Cardiac septum (tissue), 1 donor: ENCODE data around the gene DGKB. TPM values are rescaled to one million over a fixed set of nuclear protein-coding genes. Genes with fewer than 3 reads are reported as not detected.

Source experiments
- DNase-seq: peaks from one replicate; pipeline ENCODE4 v3.0.0-alpha.2; 2020; ENCODE audit warnings: low spot score
- intact Hi-C: fragments of 100-400 bp; cut with DNase I; formaldehyde crosslinking; loops from one replicate; pipeline ENCODE4 v1.14.0; 2022
- total RNA-seq: library from RNA; stranded (reverse); fragmentation: NEBNext Ultra II Directional; extraction: Animal tissue kit (Norgen Biotek cat#: 25700); gene quantifications from one replicate; pipeline ENCODE4 v1.2.1, GENCODE V29; 2021
- donor health status: DM: no; HTN: no; CAD: no.

Gene DGKB
- total RNA-seq, 1 donor from 2014 or later = 0.75 TPM

DNA sequence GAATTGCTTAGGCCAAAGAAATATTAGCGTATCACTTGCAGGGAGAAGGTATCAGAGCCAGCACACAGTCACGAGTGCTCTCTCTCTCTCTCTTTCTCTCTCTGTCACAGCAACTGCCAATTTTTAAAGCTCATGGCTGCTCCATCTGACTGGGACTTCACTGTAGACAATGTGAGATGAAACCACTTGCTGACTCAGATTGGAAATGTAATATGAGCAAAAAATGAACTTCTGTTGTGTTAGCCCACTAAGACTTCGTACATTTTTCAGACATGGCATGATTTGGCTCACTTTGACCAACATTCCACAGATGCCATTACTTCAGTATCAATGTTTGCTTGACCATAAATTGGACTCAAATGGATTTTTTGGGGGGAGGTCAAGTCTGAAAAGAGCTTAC lies 68.1 kb downstream of the DGKB start:
- intact Hi-C loops = loop anchor here (5.0 kb wide), 1 partner anchor 67 kb away; no protein-coding TSS in a partner anchor
- no peak for DNase-seq

DNA sequence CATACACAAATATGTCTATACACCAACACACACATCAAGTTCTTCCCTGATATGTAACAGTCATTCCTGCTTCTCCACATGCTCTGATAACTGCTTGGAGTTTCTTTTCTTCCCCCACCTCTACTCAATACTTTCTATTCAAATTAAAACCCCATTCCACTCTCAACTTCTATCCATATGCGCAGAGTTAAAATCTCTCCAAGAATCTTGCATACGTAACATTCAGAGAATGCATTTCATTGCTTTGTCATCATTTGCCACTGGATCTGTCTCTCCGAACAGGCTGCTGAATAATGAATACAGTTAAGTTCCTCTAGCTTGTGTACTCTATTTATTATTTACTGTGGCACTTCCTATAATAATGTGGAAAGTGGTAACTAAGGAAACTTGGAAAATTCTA lies 68.8 kb downstream of the DGKB start:
- DNase-seq = no peak
- intact Hi-C loops = loop anchor here (5.0 kb wide), 1 partner anchor 66 kb away; no protein-coding TSS in a partner anchor

DNA sequence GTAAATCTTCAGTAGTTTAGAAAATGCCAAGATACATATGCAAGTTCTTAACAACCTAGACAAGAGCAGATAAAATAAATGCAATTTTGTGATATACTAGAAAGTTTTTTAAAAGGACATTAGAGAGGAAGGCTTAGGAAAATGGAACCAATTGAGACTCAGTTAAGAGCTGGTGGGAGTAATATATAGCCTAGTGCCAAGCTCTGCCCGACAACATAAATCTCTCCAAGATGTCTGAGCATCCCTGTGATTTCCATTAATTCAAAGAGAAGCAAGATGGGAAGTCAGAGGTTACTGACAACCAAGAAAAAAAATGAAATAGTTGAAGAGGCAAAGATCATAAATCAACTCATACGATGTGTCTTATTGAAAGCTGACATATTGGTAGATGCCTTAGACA lies 74.5 kb downstream of the DGKB start:
- intact Hi-C loops = no loop called here
- no peak for DNase-seq

DNA sequence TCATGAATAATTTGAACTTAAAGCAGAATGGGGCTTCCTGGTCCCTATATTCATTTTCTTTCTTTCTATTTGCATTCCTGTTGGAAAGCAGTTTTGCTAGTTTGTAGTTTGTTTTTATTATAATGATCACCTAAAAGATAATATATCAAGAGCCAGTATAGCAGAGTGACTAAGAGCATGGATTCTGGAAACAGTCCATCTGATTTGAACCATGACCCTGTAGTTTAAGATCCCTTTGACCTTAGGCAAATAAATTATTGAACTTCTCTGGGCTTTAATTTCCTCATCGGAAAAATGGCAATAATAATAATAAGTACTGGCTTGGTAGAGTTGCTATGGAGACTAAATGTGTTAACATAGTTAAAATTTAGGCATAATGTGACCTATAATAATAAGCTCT lies 76.1 kb downstream of the DGKB start:
- DNase-seq = no peak
- intact Hi-C loops = no loop called here

DNA sequence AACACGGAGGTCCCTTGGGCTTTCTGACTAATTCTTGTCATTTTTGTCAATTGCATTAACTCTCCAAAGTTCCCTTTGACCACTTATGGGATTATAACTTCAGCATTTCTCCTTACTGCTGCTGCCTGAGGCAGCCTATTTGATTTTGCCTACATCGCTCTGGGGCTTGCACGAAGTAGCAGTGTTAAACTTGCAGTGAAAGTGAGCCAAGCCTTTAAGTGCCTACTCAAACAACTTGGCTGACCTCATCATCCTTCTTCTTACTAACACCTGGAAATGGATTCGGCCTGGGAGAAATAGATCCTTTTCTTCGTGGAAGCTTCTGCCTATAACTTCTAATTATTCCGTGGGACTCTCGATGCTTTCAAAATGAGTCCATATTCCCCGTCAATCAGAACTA lies 76.6 kb downstream of the DGKB start:
- DNase-seq = no peak
- intact Hi-C loops = no loop called here

DNA sequence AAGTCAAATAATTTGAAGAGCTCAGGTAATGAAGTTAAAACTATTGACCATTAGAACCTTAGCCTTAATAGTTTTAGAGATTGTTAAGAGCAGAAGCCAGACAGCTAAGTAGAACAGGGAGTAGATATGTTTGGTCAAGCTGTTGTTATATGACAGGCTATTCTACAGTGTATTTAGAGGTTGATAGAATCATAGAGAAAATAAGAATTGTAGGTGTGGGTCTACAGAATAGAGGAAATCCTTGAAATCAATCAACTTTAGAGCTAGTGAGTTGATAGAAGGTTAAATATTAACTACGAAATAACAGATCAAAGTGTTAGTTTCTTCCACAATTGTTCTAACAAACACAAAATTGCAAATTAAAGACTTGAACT lies 80.1 kb downstream of the DGKB start:
- DNase-seq = no peak
- intact Hi-C loops = no loop called here

DNA sequence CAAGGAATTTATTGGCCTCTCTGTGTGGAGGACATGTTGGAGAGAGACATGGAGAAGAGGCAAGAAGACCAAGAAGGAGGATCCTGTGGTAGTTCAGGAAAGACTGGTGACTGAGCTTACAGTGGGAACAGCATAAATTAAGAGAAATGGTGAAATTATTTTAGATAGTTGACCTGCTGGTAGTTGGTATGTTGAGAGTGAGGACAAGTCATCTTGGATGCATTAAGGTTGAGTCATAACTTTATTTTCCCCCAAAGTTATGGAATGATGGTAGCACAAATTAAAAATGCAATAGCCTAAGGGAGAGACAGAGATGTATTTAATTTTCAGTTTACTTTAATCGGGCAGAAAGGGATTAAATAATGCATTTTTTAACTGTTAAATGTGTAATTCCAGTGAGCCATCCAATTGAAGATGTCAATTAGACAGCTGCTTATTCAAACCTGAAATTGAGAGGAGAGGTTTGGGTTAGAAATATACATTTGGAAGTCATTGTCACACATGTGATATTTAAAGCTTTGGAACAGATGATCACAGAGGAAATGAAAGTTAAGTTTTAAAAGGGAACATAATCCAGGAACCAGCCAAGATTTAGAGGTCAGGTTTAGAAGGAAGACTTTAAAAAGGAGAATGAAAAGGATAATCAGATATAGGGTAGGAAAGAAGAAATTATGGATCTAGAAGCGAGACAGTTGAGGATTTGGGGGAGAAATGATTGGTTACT lies 80.6 kb downstream of the DGKB start:
- intact Hi-C loops = no loop called here
- no peak for DNase-seq

DNA sequence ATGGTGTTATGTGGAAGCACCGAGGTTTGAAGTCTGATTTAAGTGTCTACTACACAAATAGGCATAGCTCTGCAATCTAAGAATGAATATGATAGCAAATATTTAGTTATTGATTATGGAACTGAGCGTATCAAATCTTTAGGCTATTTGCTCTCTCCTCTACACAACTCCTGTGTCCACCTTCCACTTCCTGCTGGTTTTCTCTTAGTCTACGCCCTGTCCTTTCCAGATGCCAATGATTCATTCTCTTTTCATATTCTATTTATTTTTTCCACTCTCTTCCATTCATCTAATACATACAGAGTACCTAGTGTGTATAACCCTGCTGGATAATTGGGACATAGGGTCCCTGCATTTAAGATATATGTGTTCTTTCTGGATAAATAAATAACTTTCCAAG lies 83.7 kb downstream of the DGKB start:
- DNase-seq = no peak
- intact Hi-C loops = no loop called here

DNA sequence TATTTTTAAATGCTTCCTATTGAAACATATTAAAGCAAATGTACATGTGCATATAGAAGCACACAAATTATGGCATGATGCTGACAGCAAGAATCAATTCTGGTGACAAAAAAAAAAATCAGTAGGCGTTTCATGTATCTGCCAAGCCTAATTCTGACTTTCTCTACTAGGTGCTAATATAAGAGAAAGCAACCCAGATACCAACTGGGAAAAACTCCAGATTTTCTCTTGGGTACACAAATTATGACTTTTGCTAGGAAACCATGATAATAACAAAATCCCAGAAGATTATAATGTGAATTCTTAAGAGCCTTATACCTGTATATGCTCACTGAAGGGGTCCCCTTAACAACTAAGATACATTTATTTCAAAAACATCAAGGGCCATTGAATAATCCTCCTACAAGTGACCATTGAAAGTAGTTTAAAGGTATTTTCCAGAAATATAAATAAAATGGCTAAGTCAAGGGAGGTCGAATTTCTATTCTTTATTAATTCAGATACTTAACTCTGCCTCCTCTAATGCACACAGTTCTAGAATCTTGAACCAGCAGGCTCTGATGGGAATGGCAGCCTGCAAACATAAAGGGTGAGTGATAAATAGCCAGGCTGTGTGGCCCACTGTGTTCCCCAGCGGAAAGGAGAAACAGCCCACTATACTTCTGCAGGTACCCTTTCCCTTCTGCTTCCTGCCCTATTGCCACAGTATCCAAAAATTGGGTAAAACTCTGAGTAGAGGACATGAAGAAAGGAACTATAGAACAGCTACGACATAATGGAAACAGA lies 84.5 kb downstream of the DGKB start:
- intact Hi-C loops = no loop called here
- no peak for DNase-seq

DNA sequence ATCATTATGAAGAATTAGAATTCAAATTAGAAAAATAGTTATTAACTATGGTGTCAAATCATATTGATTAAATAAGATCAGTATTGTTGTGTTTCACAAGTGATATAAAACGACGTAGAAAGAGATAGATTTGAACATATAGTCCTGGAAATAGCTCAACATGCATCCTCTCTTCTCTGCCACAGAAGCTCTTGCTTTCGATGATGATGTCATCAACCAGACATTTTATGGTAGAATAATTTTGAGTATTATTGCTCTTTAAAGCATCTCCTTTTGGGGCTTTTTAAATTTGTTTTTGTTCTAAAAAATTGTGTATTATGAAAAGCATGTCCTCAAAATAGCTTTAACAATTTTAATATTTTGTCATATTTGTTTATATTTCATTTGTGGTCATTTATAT lies 95.0 kb downstream of the DGKB start:
- intact Hi-C loops = no loop called here
- no peak for DNase-seq

DNA sequence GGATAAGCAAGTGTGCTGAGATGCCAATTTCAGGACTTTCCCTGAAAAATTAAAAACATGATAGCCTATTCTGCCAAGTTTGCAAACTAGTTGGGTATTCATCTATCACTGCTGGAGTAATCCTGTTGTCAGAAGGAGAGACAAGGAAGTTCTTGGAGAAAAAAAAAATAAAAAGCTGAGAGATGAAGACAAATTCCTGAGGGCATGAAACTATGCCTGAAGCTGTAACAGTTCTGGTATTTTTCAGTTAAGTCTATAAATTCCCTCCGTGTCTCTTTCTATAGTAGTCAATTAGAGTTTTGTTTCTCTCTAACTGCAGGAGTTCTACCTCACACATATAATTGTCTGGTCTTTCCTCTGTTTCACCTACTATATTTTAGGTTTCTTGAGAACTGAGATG lies 95.7 kb downstream of the DGKB start:
- intact Hi-C loops = no loop called here
- no peak for DNase-seq

DNA sequence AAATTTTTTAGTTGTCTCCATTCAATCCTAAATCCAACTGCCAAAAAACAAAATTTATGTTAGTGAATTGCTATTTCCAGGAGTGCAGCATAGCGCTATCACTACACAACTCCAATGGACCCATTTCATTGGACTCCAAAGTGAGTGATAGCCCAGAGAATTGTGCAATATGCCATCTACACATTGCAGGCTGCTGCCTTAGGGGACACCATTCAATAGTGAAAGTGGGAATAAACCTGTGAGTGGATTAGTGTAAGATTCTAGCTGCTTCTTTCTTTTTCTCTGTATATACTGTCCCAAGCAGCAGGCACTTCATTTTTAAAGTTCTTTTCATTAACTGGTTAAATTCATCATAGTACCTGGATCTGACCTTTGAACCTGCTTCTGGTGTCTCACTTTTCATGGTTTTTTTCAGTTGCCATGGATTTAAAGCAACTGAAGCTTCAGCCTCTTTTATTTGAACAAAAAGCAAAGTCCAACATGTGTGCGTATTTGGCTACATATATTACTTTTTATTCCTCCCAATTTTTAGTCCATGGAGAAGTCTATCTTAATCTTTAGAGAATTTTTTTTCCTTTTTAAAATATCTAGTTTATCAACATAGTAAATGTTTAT lies 97.3 kb downstream of the DGKB start:
- intact Hi-C loops = no loop called here
- no peak for DNase-seq

DNA sequence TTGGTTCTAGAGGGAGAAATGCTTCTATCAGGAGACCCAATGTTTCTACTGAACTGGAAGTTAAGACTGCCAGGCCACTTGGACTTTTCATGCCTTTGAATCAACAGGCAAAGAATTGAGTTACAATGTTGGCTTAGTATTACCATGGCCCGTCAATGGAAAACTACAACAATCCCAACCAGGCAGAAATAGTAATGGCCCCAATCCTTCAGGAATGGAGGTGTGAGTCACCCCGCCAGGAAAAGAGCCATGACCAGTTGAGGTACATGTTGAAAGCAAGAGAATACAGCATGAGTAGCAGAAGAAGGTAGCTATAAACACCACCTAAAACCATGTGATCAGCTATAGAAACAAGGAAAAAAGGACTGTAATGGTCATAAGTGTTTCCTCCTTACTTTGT lies 101.9 kb downstream of the DGKB start:
- intact Hi-C loops = no loop called here
- DNase-seq = no peak

DNA sequence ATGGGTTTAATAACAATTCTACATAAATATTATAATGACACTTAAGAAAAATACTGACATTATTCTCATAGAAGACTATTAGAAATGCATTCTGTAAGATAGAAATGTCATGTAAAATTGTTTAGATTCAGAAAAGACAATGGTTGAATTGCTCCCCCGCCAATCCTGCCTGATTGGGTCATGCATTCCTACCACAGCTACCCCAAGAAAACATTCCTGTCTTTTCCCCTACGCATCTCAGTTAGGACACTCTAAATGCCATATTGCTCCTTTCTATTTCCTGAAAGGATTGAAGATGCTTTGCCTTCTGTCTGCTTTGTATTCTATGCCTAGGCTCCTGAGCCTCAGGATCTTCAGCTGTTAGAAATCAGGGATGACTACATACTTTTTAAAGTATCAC lies 109.4 kb downstream of the DGKB start:
- DNase-seq = no peak
- intact Hi-C loops = no loop called here

DNA sequence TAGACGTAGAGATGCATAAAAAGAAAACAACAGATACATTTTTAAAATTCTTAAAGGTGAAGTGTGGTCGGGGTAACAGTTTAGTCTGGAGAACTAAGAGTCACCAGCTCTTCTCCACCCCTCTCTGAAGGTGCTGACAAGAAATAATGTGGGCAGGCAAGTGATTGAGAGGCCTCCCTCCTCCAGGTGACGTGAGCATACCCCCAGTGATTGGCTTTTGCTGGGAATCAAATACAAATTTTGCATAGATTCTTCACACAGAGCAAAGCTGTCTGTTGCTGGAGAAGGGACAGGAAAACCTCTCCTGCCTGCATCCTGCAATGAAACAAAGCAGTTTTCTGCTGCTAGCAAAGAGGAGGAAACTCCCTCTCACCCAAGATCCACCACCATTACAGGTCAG lies 115.0 kb downstream of the DGKB start:
- no peak for DNase-seq
- intact Hi-C loops = no loop called here

DNA sequence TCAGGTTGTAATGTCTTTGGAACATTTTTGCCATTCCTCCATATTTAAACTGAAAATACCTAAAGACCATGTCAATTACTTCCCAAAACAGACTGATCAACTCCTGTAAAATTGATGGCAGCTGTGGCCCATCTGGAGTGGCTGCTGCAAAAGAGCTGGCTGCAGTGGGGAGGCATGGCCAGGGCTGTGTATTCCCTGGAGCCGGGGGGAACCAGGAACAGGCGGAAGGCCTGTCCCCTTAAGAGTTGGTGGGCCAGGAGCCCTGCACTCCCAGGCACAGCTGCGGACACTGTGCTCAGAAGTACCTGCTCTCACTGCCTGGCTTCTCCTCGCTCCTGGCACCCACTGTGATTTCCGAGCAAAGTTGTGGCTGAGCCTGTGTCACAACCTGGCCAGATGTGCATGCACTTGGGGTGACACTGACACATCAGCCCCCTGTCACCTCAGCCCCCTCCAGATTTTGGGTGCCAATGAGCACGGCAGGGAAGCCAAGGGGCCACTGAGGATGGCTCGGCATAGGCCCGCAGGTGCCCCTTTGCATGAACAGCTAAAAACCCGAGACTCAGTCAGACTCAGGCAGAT lies 116.1 kb downstream of the DGKB start:
- intact Hi-C loops = no loop called here
- DNase-seq = no peak

DNA sequence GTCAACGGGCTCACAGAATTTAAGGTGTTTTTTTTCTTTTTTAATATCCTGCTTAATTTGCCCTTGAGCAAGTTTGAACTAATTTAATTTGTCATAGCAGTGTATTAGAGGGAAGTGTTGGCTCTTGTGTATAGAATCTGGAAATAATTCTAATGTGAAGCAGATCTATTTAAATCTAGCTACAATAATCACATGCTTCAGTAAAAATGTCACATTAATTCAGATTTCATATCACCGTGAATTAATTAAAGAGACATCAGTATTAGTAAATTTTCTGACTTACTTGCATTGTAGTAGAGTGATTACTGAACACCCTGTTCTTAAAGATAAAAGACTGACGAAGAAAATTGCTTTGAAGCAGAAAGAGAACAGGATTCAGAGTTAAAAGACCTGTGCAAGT lies 124.7 kb downstream of the DGKB start:
- intact Hi-C loops = no loop called here
- no peak for DNase-seq

DNA sequence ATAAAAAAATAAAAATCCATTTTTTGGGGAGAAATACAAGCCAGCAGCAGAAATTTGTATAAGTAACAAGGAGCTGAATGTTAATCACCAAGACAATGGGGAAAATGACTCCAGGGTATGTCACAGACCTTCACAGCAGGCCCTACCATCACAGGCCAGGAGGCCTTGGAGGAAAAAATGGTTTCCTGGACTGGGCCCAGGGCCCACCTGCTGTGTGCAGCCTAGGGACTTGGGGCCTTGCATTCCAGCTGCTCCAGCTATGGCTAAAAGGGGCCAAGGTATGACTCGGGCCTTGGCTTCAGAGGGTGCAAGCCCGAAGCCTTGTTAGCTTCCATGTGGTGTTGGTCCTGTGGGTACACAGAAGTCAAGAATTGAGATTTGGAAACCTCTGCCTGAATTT lies 126.3 kb downstream of the DGKB start:
- intact Hi-C loops = no loop called here
- DNase-seq = no peak

DNA sequence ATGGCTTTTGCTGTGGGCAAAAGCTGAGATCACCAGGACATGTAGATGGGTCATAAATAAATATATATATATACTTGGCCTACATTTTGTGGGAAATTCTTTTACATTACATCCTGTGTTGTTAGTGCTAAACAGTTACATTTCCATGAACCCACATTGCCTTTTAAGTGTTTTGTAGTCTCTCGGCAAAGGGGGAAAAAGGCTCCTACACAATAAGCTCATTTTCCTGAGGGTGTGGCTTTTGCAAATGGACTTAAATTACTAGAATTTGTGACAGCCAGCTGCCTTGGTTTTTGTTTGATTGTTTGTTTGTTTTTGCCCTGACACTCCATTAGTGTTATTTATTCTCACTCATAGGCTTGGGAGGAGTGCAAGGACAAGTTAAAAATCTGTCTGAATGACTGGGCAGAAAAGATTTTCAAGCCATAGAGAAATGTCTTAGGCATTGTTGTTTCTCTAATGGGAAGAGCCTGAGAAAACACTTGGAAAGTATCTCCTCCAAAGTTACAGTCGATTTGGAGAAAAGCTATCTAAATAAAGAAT lies 128.8 kb downstream of the DGKB start:
- intact Hi-C loops = no loop called here

DNA sequence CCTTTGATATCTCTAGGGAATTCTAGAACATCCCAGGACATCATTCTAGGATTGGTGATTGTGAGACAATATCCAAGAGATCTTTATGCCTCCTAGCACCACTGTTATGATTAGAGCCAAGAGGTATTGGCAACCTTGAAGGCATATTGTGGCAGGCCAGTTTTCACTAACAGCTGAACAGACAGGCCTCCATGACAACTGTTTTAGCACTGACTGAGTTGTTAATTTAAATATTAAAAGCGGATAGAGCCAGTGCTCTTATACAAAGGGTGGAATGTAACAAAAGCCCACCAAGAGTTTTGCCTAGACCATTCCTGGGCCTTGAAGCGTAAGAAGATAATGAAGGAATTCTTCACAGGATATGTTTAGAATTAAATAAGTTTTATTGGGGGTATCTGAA lies 131.9 kb downstream of the DGKB start:
- intact Hi-C loops = no loop called here
- no peak for DNase-seq

More for the DNA sequence above, 128.8 kb downstream of the DGKB start:
- DNase-seq = no peak
